GM12878 (cell line): ENCODE data around the gene UNC45B. TPM values are rescaled to one million over a fixed set of nuclear protein-coding genes. Genes with fewer than 3 reads are reported as not detected.

Experiments
- ATAC-seq: fragments of 200-7000 bp; cut with Tn5 transposase; 3 replicates; pipeline ENCODE4 v1.9.1; 2020; ENCODE audit warnings: mild to moderate bottlenecking, moderate library complexity
- BruUV-seq: library from RNA; stranded (reverse); fragments of 400-500 nt; replicated peaks from 2 replicates; lab custom pipeline; 2021; lab: Mats Ljungman, UMichigan
- CTCF ChIA-PET: fragments of 300-600 bp; sonication (Branson Sonifier 250); formaldehyde crosslinking; extraction: SDS; loops from one replicate; lab custom pipeline; 2021; ENCODE audit warnings: inconsistent platforms; lab: Yijun Ruan, JAX
- POLR2A ChIA-PET: fragments of 350-600 bp; formaldehyde crosslinking; extraction: SDS; loops from one replicate; lab custom pipeline; 2021; ENCODE audit warnings: inconsistent platforms; lab: Charles Lee
- RAD21 ChIA-PET: fragments of 300-600 bp; sonication (Branson Sonifier 250); formaldehyde crosslinking; loops from one replicate; lab custom pipeline; 2023; ENCODE audit warnings: antibody characterized with exemption; ENCODE audit not compliant: unreplicated experiment; lab: Charles Lee
- SMC1A ChIA-PET: fragments of 300-600 bp; sonication (Branson Sonifier 250); formaldehyde crosslinking; loops from one replicate; lab custom pipeline; 2023; ENCODE audit not compliant: unreplicated experiment, uncharacterized antibody; lab: Charles Lee
- DNase-seq: peaks from one replicate; pipeline ENCODE4 v3.0.0-alpha.2; 2011; ENCODE audit warnings: low read depth, low spot score
- FAIRE-seq: peaks from 3 replicates; lab custom pipeline; 2011; peaks lifted over from hg19 to GRCh38; lab: Jason Lieb, UNC
- H2AFZ ChIP-seq: 2 replicates; pipeline ENCODE4 v1.6.0; 2011; ENCODE audit warnings: low read depth, low read length, control low read depth; ENCODE audit not compliant: control insufficient read depth
- H3K27ac ChIP-seq: 2 replicates; pipeline ENCODE4 v1.5.1; 2011; ENCODE audit warnings: control low read depth; ENCODE audit not compliant: control insufficient read depth, insufficient read depth
- H3K27me3 ChIP-seq, 2 experiments: replicated peaks in 1 of 2; 2 replicates each; pipeline versions ENCODE4 v1.6.0 to v1.6.1; 2011; ENCODE audit warnings: low read length in 1 of 2; ENCODE audit not compliant: control insufficient read depth in 2 of 2, insufficient read depth in 2 of 2
- H3K36me3 ChIP-seq, 2 experiments: 2 replicates each; pipeline ENCODE4 v1.5.1; 2011; ENCODE audit warnings: low read length in 1 of 2; ENCODE audit not compliant: control insufficient read depth in 2 of 2, insufficient read depth in 2 of 2
- H3K4me1 ChIP-seq: 2 replicates; pipeline ENCODE4 v1.6.1; 2011; ENCODE audit warnings: mild to moderate bottlenecking, low read length, moderate library complexity, mixed read lengths; ENCODE audit not compliant: control insufficient read depth, insufficient read depth
- H3K4me2 ChIP-seq: 2 replicates; pipeline ENCODE4 v1.6.0; 2011; ENCODE audit warnings: control low read depth; ENCODE audit not compliant: control insufficient read depth, insufficient read depth
- H3K4me3 ChIP-seq: fragments of 200-600 bp; sonication (generic); 2 replicates; pipeline ENCODE4 v1.5.1; 2016
- H3K79me2 ChIP-seq: 2 replicates; pipeline ENCODE4 v1.6.0; 2011; ENCODE audit warnings: low read length; ENCODE audit not compliant: control insufficient read depth, insufficient read depth
- H3K9ac ChIP-seq: 2 replicates; pipeline ENCODE4 v1.8.0; 2011; ENCODE audit warnings: low read length, control low read depth, mixed read lengths; ENCODE audit not compliant: control insufficient read depth, insufficient read depth
- H3K9me3 ChIP-seq: replicated peaks from 3 replicates; pipeline ENCODE4 v1.5.1; 2011; ENCODE audit warnings: mild to moderate bottlenecking, low read length; ENCODE audit not compliant: control insufficient read depth, insufficient read depth
- H4K20me1 ChIP-seq: 2 replicates; pipeline ENCODE4 v1.6.0; 2011; ENCODE audit not compliant: control insufficient read depth, insufficient read depth
- ATF2 ChIP-seq: IDR thresholded peaks from 2 replicates; pipeline ENCODE4 v1.6.1; 2012; ENCODE audit warnings: low read length, inconsistent platforms
- ATF3 ChIP-seq: IDR thresholded peaks from 2 replicates; pipeline ENCODE4 v1.6.1; 2011; ENCODE audit warnings: low read depth, mild to moderate bottlenecking, low read length, moderate library complexity, borderline replicate concordance; ENCODE audit errors: extremely low read depth
- CBFB ChIP-seq: IDR thresholded peaks from 2 replicates; pipeline ENCODE4 v1.6.1; 2016; ENCODE audit warnings: antibody characterized with exemption, low read depth
- CEBPZ ChIP-seq: fragments of 150-350 bp; IDR thresholded peaks from 2 replicates; pipeline ENCODE4 v1.6.1; 2016; ENCODE audit warnings: low read depth, low read length
- NR2C1 ChIP-seq: fragments of 450-650 bp; IDR thresholded peaks from 2 replicates; pipeline ENCODE4 v1.6.1; 2017; ENCODE audit warnings: antibody characterized with exemption, mild to moderate bottlenecking, moderate library complexity
- PRDM15 ChIP-seq: fragments of 450-650 bp; formaldehyde crosslinking; IDR thresholded peaks from 2 replicates; pipeline ENCODE4 v1.4.0; 2020; ENCODE audit warnings: mild to moderate bottlenecking, moderate library complexity
- RELA ChIP-seq: fragments of 450-650 bp; IDR thresholded peaks from 2 replicates; pipeline ENCODE4 v1.8.0; 2014; ENCODE audit warnings: borderline replicate concordance; ENCODE audit not compliant: partially characterized antibody
- ZBTB40 ChIP-seq: fragments of 450-650 bp; IDR thresholded peaks from 2 replicates; pipeline ENCODE4 v1.6.1; 2016; ENCODE audit warnings: mild to moderate bottlenecking, moderate library complexity, borderline replicate concordance
- ZNF217 ChIP-seq: fragments of 450-650 bp; IDR thresholded peaks from 2 replicates; pipeline ENCODE4 v1.6.1; 2017; ENCODE audit warnings: antibody characterized with exemption, mild to moderate bottlenecking
- WGBS: methylation state at CpG from one replicate; pipeline ENCODE4 v1.1.6; 2016; ENCODE audit warnings: low lambda C conversion rate; ENCODE audit not compliant: insufficient replicate concordance, insufficient coverage; ENCODE audit errors: missing lambda C conversion rate; 5-methylcytosine and 5-hydroxymethylcytosine counted together
- in situ Hi-C: fragments of 300-500 bp; cut with MboI; formaldehyde crosslinking; loops from 9 replicates; pipeline ENCODE4 v1.14.3; 2018; ENCODE audit warnings: mixed read lengths
- intact Hi-C: fragments of 100-400 bp; cut with micrococcal nuclease; formaldehyde crosslinking; loops from one replicate; pipeline ENCODE4 v1.14.2; 2022; ENCODE audit not compliant: unreplicated experiment
- polyA plus RNA-seq, 11 experiments: library from polyadenylated mRNA; depleted of rRNA in 4 of 11; unstranded in 6 of 11; stranded (reverse) in 5 of 11; fragments of >200 nt; fragmentation: Nextera tagmentation in 4 of 11; fragmentation: Illumina TruSeq in 1 of 11; extraction: Ambion mirVana in 4 of 11; extraction: Trizol in 1 of 11; gene quantifications; 1 replicate in 1 of 11; 2 replicates in 10 of 11; pipeline versions ENCODE4 v1.2.1 to v1.2.3, GENCODE V29; 2011 to 2016; ENCODE audit warnings: inconsistent platforms in 2 of 11, missing spikeins in 2 of 11, low read depth in 1 of 11
- total RNA-seq, 4 experiments: library from RNA; depleted of rRNA in 3 of 4; stranded (reverse); fragments of >200 nt in 3 of 4; fragmentation: Illumina TruSeq in 1 of 4; extraction: Trizol in 1 of 4; gene quantifications; 2 replicates each; pipeline versions ENCODE4 v1.2.1 to v1.2.3, GENCODE V29; 2013 to 2021

The UNC45B gene
- total and polyA plus RNA-seq, 10 of the 15 experiments (the other 5 are each of a cell fraction or from before 2014, with no cell fraction given) = 0.03 TPM; not detected in 9

- no peak for DNase-seq
- H3K9ac ChIP-seq = no peak overlapping the region
- no peak overlapping the region for H3K4me2 ChIP-seq
- no peak overlapping the region for H3K27ac ChIP-seq
- H3K27me3 ChIP-seq = peaks cover 0 to 5% of the 10 kb centered on the region in 2 experiments; a peak in 3 of 4 replicates
- CTCF ChIA-PET = interaction anchor here (0.8 to 2.5 kb wide), 5 partner anchors 26 to 578 kb away, joined by 3 to 18 read pairs (median 3); no protein-coding TSS in a partner anchor
- BruUV-seq = no TSS peak
- H4K20me1 ChIP-seq = no peaks in the 10 kb centered on the region
- FAIRE-seq = no peak
- POLR2A ChIA-PET = no interaction called here
- no peaks in the 10 kb centered on the region for H3K79me2 ChIP-seq
- ATAC-seq = no peak
- H3K4me1 ChIP-seq = no peaks in the 10 kb centered on the region
- intact Hi-C loops (loop anchor here (2.0 kb wide), 1 partner anchor 577 kb away; no protein-coding TSS in a partner anchor), in situ Hi-C loops (loop anchor here (5.0 to 10.0 kb wide), 2 partner anchors 367 to 575 kb away; partner anchors contain the start of gene SLFN12L)
- WGBS = 29% methylated on average over 17 of the region's 17 CpGs
- no peaks in the 10 kb centered on the region for H3K36me3 ChIP-seq
- RAD21 ChIA-PET = interaction anchor here (1.2 to 2.1 kb wide), 2 partner anchors 364 to 578 kb away, joined by 3 to 6 read pairs; no protein-coding TSS in a partner anchor
- SMC1A ChIA-PET = no interaction called here
- no peak overlapping the region for H3K4me3 ChIP-seq
- H2AFZ ChIP-seq = no peak overlapping the region
- no peaks in the 10 kb centered on the region for H3K9me3 ChIP-seq
- no peak for TF ChIP-seq ZNF217
- TF ChIP-seq ATF2 = no peak
- no peak for TF ChIP-seq RELA
- TF ChIP-seq CEBPZ = no peak
- no peak for TF ChIP-seq NR2C1
- TF ChIP-seq ZBTB40 = no peak
- TF ChIP-seq ATF3 = no peak
- no peak for TF ChIP-seq CBFB
- no peak for TF ChIP-seq PRDM15 (CRISPR knock-in tag)
Observed at GRCh38 chr17:35169835-35170363, 22.3 kb downstream of the UNC45B start.
